Natural killer cell (primary cell): ENCODE data around the gene ROBO1. TPM values are rescaled to one million over a fixed set of nuclear protein-coding genes. Genes with fewer than 3 reads are reported as not detected.

Source experiments
- ATAC-seq, 3 donors: fragments of 150-1000 bp in 2 of 3; fragments of 200-7000 bp in 1 of 3; cut with Tn5 transposase; 1 replicate in 1 of 3; 2 replicates in 2 of 3; pipeline ENCODE4 v1.10.0; 2021; ENCODE audit warnings: mild to moderate bottlenecking in 2 of 3, moderate library complexity in 2 of 3
- DNase-seq, 2 donors: peaks; one replicate each; pipeline versions ENCODE4 v3.0.0 to v3.0.0-alpha.2; 2013 to 2021; ENCODE audit warnings: mixed read lengths in 1 of 2
- H3K27ac ChIP-seq: one replicate; pipeline ENCODE4 v1.5.1; 2013; ENCODE audit warnings: mild to moderate bottlenecking, low read length
- H3K27me3 ChIP-seq: one replicate; pipeline ENCODE4 v1.6.1; 2013; ENCODE audit warnings: low read length; ENCODE audit not compliant: control insufficient read depth, insufficient read depth
- H3K36me3 ChIP-seq: one replicate; pipeline ENCODE4 v1.6.1; 2013; ENCODE audit warnings: low read length; ENCODE audit not compliant: control insufficient read depth, insufficient read depth
- H3K4me1 ChIP-seq: one replicate; pipeline ENCODE4 v1.6.1; 2013; ENCODE audit warnings: low read length; ENCODE audit not compliant: control insufficient read depth, insufficient read depth
- H3K4me3 ChIP-seq: one replicate; pipeline ENCODE4 v1.5.1; 2013; ENCODE audit warnings: low read length
- H3K9me3 ChIP-seq: one replicate; pipeline ENCODE4 v1.6.1; 2013; ENCODE audit warnings: low read length; ENCODE audit not compliant: control insufficient read depth, insufficient read depth
- H3K27ac Mint-ChIP-seq, 2 donors: one replicate each; pipeline ENCODE4 v1.8.0; 2022; ENCODE audit warnings: mild to moderate bottlenecking in 2 of 2, mixed read lengths in 2 of 2, moderate library complexity in 1 of 2
- H3K27me3 Mint-ChIP-seq, 2 donors: one replicate each; pipeline ENCODE4 v1.8.0; 2022; ENCODE audit warnings: low read depth in 2 of 2, mixed read lengths in 2 of 2
- H3K36me3 Mint-ChIP-seq: one replicate; pipeline ENCODE4 v1.8.0; 2022; ENCODE audit warnings: mixed read lengths
- H3K4me1 Mint-ChIP-seq, 2 donors: one replicate each; pipeline ENCODE4 v1.8.0; 2022; ENCODE audit warnings: mixed read lengths in 2 of 2
- H3K4me3 Mint-ChIP-seq: one replicate; pipeline ENCODE4 v1.8.0; 2022; ENCODE audit warnings: mild to moderate bottlenecking, moderate library complexity, mixed read lengths
- H3K9me3 Mint-ChIP-seq, 2 donors: one replicate each; pipeline ENCODE4 v1.8.0; 2022; ENCODE audit warnings: mixed read lengths in 2 of 2
- WGBS: methylation state at CpG from one replicate; pipeline ENCODE4 v1.1.7; 2013; ENCODE audit warnings: missing lambda C conversion rate; ENCODE audit not compliant: insufficient coverage; 5-methylcytosine and 5-hydroxymethylcytosine counted together
- intact Hi-C: fragments of 100-400 bp; cut with micrococcal nuclease; formaldehyde crosslinking; loops from one replicate; pipeline ENCODE4 v1.14.2; 2022
- total RNA-seq, 4 donors: library from RNA; stranded (reverse); fragments of 120-200 nt in 1 of 4; gene quantifications; one replicate each; pipeline versions ENCODE4 v1.2.3 to v1.2.4, GENCODE V29; 2013 to 2022
- TF ChIP-seq, protein P1 (sequence below): fragments of 200-600 bp; IDR thresholded peaks from one replicate; pipeline ENCODE4 v1.8.0; 2022; ENCODE audit warnings: antibody characterized with exemption

The ROBO1 gene
- total RNA-seq, 3 donors from 2014 or later (not counting 1 experiment from before 2014, with no cell fraction given), result 0.07 TPM; not detected in 2

DNA sequence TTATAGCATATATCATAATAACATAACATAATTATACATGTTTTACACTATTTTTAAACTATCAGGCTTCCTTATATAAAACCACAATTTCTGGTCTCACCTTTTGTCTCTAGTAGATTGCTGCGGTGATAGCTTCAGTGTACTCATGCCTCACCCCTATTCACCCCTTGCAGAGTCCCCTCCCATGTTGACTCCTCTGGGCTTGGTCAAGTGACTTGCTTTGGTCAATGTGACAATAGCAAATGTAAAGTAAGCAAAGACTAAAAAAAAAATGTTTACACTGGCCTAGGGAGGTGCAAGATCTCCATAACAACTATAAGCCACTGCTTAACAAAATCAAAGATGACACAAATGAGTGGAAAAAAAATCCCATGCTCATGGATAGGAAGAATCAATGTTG is 537.5 kb downstream of the ROBO1 start:
- no peaks in the 10 kb centered on the region for H3K27me3 Mint-ChIP-seq
- DNase-seq (no peak), ATAC-seq (no peak)
- H3K27ac ChIP-seq, result no peak overlapping the region
- TF ChIP-seq, protein P1, sequence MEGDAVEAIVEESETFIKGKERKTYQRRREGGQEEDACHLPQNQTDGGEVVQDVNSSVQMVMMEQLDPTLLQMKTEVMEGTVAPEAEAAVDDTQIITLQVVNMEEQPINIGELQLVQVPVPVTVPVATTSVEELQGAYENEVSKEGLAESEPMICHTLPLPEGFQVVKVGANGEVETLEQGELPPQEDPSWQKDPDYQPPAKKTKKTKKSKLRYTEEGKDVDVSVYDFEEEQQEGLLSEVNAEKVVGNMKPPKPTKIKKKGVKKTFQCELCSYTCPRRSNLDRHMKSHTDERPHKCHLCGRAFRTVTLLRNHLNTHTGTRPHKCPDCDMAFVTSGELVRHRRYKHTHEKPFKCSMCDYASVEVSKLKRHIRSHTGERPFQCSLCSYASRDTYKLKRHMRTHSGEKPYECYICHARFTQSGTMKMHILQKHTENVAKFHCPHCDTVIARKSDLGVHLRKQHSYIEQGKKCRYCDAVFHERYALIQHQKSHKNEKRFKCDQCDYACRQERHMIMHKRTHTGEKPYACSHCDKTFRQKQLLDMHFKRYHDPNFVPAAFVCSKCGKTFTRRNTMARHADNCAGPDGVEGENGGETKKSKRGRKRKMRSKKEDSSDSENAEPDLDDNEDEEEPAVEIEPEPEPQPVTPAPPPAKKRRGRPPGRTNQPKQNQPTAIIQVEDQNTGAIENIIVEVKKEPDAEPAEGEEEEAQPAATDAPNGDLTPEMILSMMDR, result no peak
- H3K27me3 ChIP-seq, result no peaks in the 10 kb centered on the region
- peaks cover 28 to 36% of the 10 kb centered on the region in 2 donors for H3K9me3 Mint-ChIP-seq
- no peaks in the 10 kb centered on the region for H3K9me3 ChIP-seq
- 100% methylated on average over 1 of the region's 1 CpG for WGBS
- no peaks in the 10 kb centered on the region for H3K4me1 ChIP-seq
- intact Hi-C loops, result no loop called here
- H3K4me3 ChIP-seq, result no peak overlapping the region
- H3K27ac Mint-ChIP-seq, result no peak overlapping the region
- no peaks in the 10 kb centered on the region for H3K36me3 ChIP-seq
- H3K4me3 Mint-ChIP-seq, result no peak overlapping the region
- no peaks in the 10 kb centered on the region for H3K4me1 Mint-ChIP-seq
- peaks cover 9% of the 10 kb centered on the region for H3K36me3 Mint-ChIP-seq

DNA sequence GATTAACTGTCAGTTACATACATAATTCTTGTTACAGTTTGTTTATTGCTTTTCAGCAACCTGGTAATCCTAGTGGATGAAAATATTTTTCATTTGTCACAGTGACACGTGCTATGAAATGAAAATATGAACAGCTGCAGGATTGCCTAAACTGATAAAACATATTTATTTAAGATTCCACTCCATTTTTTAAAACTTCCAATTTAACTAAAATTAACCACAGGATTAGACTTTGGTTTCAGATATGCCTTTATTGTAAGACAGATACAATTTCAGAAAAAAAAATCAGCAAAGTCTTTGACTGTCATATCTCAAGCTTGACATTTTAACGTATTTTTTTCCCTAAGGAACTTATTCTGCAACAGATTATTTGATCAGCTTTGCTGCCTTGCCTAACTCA is 550.7 kb downstream of the ROBO1 start:
- no peaks in the 10 kb centered on the region for H3K4me1 Mint-ChIP-seq
- no peaks in the 10 kb centered on the region for H3K27me3 Mint-ChIP-seq
- H3K4me1 ChIP-seq, result no peaks in the 10 kb centered on the region
- TF ChIP-seq, protein P1, result no peak
- H3K27ac Mint-ChIP-seq, result no peak overlapping the region
- no peak for DNase-seq
- no peaks in the 10 kb centered on the region for H3K27me3 ChIP-seq
- ATAC-seq, result no peak
- no peak overlapping the region for H3K27ac ChIP-seq
- 69% methylated on average over 2 of the region's 2 CpGs for WGBS
- no peaks in the 10 kb centered on the region for H3K9me3 ChIP-seq
- no peak overlapping the region for H3K4me3 Mint-ChIP-seq
- H3K4me3 ChIP-seq, result no peak overlapping the region
- intact Hi-C loops, result no loop called here
- peaks cover 0 to 6% of the 10 kb centered on the region in 2 donors for H3K9me3 Mint-ChIP-seq
- H3K36me3 ChIP-seq, result no peaks in the 10 kb centered on the region
- no peaks in the 10 kb centered on the region for H3K36me3 Mint-ChIP-seq

DNA sequence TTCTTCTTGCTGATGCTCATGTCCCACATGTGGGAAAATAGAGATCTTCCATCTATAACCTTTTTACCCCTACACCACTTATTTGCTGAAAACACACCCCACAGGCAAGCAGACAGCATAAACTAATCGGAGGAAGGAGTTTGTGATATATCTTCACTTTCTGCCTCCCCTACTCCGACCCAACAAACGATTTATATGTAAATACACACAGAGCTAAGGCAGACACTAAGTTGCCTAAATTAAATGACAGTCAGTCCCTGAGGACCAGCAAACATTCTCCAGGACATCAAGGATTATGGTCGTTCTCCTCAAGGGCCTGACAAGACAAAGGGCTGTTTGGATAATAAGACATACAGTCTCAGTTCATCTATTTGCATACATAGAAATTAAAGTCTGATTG is 552.5 kb downstream of the ROBO1 start:
- peaks cover 2 to 6% of the 10 kb centered on the region in 2 donors for H3K9me3 Mint-ChIP-seq
- Histone ChIP-seq H3K9me3 (no peaks in the 10 kb centered on the region), H3K27me3 (no peaks in the 10 kb centered on the region), H3K4me3 (no peak overlapping the region), H3K4me1 (no peaks in the 10 kb centered on the region), H3K27ac (no peak overlapping the region), H3K36me3 (no peaks in the 10 kb centered on the region)
- ATAC-seq (no peak), DNase-seq (no peak)
- TF ChIP-seq, protein P1, result no peak
- H3K27ac Mint-ChIP-seq, result no peak overlapping the region
- no peaks in the 10 kb centered on the region for H3K4me1 Mint-ChIP-seq
- no peaks in the 10 kb centered on the region for H3K36me3 Mint-ChIP-seq
- no peak overlapping the region for H3K4me3 Mint-ChIP-seq
- no peaks in the 10 kb centered on the region for H3K27me3 Mint-ChIP-seq
- WGBS, result 30% methylated on average over 3 of the region's 4 CpGs
- intact Hi-C loops, result no loop called here

DNA sequence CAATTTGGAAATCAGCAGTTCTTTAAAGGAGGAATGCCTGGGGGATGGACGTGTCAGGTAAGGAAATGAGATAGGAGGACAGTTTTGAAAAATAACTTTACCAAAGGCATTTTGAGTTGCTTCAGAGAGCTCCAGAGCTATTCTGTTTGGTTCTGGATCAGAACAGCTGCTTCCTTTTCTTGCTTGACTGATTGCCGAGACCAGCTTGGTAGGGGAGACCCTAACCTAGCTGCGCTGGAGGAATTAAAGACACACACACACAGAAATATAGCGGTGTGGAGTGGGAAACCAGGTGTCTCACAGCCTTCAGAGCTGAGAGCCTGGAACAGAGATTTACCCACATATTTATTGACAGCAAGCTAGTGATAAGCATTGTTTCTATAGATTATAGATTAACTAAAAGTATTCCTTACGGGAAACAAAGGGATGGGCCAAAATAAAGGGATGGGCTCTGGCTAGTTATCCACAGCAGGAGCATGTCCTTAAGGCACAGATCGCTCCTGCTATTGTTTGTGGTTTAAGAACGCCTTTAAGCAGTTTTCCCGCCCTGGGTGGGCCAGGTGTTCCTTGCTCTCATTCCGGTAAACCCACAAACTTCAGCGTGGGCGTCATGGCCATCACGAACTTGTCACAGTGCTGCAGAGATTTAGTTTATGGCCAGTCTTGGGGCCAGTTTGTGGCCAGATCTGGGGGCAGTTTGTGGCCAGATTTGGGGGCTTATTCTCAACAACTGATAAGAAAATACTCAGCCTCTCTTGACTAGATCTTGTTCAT is 556.0 kb downstream of the ROBO1 start:
- DNase-seq (no peak), ATAC-seq (no peak)
- intact Hi-C loops, result no loop called here
- H3K4me1 ChIP-seq, result no peaks in the 10 kb centered on the region
- H3K9me3 ChIP-seq, result no peaks in the 10 kb centered on the region
- WGBS, result 76% methylated on average over 12 of the region's 12 CpGs
- no peaks in the 10 kb centered on the region for H3K27me3 ChIP-seq
- H3K4me3 ChIP-seq, result no peak overlapping the region
- Mint-ChIP-seq H3K27me3 (no peaks in the 10 kb centered on the region), H3K27ac (no peak overlapping the region), H3K36me3 (peaks cover 7% of the 10 kb centered on the region), H3K9me3 (peaks cover 13 to 17% of the 10 kb centered on the region in 2 donors), H3K4me1 (no peaks in the 10 kb centered on the region), H3K4me3 (no peak overlapping the region)
- no peaks in the 10 kb centered on the region for H3K36me3 ChIP-seq
- H3K27ac ChIP-seq, result no peak overlapping the region
- TF ChIP-seq, protein P1, result no peak
